ENCODE results near the gene MMD2.

Gene MMD2

DNA sequence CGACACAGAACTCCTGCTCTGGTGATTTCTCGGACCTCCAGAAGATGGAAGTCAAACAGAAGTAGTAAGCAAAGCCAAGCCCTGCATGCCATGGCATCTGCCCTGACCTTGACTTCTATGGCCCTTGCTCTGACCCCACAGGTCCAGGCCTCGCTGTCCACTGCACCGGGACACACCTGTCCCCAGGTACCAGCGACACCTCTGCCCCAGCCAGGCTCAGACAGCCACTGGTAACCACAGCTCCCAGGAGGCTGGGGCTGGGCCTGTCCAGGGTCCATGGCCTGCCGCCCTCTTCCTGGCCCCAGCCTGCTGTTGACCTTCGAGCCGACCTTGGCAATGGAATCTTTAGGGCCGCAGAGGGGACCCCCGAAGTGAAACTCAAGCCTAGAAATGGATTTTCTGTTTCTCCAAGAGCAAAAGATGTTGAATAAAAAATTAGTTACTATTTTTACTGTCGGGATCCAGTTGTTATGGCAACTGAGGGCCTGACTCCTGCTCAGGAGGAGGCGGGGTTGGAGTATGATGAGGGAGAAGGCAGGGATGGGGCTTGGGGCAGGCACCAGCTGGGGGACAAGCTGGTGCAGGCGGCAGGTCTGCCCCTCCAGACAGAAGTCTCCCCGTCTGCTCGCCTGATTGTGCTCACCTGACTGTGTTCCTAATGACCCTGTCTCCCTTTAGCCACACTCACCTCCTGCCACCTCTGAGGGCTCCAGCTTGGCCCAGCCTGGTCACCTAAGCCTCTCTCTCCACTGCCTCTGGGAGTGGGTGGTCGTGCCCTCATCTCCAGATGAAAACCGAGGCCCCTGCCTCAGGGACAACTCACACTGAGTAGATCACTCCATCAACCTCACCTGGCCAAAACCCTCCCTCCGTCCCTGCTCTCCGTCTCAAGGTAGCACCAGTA lies 4.1 kb upstream of the MMD2 start:
- Histone ChIP-seq H3K4me3 (IDR thresholded peaks at IDR 0.05; ENCODE audit: insufficient read depth, low read depth, low read length) (no peak overlapping the region), H3K36me3 (ENCODE audit: insufficient read depth) (no peaks in the 10 kb centered on the region), H2AFZ (ENCODE audit: low read depth) (no peak overlapping the region), H3K27me3 (ENCODE audit: insufficient read depth, low read depth) (no peaks in the 10 kb centered on the region), H3K27ac (no peak overlapping the region), H3K79me2 (ENCODE audit: insufficient read depth, low read depth) (no peaks in the 10 kb centered on the region), H3K4me1 (ENCODE audit: low read depth, poor library complexity, severe bottlenecking) (no peaks in the 10 kb centered on the region), H4K20me1 (ENCODE audit: insufficient read depth) (no peaks in the 10 kb centered on the region), H3K4me2 (no peak overlapping the region), H3K9ac (no peak overlapping the region)
- TF ChIP-seq, protein P1, sequence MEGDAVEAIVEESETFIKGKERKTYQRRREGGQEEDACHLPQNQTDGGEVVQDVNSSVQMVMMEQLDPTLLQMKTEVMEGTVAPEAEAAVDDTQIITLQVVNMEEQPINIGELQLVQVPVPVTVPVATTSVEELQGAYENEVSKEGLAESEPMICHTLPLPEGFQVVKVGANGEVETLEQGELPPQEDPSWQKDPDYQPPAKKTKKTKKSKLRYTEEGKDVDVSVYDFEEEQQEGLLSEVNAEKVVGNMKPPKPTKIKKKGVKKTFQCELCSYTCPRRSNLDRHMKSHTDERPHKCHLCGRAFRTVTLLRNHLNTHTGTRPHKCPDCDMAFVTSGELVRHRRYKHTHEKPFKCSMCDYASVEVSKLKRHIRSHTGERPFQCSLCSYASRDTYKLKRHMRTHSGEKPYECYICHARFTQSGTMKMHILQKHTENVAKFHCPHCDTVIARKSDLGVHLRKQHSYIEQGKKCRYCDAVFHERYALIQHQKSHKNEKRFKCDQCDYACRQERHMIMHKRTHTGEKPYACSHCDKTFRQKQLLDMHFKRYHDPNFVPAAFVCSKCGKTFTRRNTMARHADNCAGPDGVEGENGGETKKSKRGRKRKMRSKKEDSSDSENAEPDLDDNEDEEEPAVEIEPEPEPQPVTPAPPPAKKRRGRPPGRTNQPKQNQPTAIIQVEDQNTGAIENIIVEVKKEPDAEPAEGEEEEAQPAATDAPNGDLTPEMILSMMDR (conservative IDR thresholded peaks at IDR 0.05; ENCODE audit: low read depth, low read length), result no peak

DNA sequence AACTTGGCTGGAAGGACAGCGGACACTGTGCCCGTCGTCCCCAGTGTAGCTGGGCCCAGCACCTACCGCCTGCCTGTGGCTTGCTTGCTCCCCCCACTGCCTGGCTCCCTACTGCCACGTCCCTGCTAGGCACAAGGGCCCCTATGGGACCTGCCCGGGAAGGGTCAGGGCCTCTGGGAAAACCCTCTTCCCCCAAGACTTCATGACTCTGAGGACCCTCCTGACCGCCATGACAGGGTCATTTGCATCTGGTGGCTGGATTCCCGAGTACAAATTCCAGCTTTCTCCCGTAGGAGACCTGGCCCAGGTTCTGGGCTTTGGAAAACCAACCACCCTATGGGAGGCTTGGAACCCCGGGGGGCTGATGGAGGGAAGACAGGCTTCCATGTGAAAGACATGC lies 1.4 kb upstream of the MMD2 start:
- TF ChIP-seq, protein P1 (conservative IDR thresholded peaks at IDR 0.05; ENCODE audit: low read depth, low read length), result no peak
- H3K4me2 ChIP-seq, result no peak overlapping the region
- H4K20me1 ChIP-seq (ENCODE audit: insufficient read depth), result no peaks in the 10 kb centered on the region
- no peaks in the 10 kb centered on the region for H3K79me2 ChIP-seq (ENCODE audit: insufficient read depth, low read depth)
- no peak overlapping the region for H3K9ac ChIP-seq
- H3K27ac ChIP-seq, result no peak overlapping the region
- no peaks in the 10 kb centered on the region for H3K36me3 ChIP-seq (ENCODE audit: insufficient read depth)
- H3K4me1 ChIP-seq (ENCODE audit: low read depth, poor library complexity, severe bottlenecking), result no peaks in the 10 kb centered on the region
- no peaks in the 10 kb centered on the region for H3K27me3 ChIP-seq (ENCODE audit: insufficient read depth, low read depth)
- H2AFZ ChIP-seq (ENCODE audit: low read depth), result no peak overlapping the region
- H3K4me3 ChIP-seq (IDR thresholded peaks at IDR 0.05; ENCODE audit: insufficient read depth, low read depth, low read length), result no peak overlapping the region

DNA sequence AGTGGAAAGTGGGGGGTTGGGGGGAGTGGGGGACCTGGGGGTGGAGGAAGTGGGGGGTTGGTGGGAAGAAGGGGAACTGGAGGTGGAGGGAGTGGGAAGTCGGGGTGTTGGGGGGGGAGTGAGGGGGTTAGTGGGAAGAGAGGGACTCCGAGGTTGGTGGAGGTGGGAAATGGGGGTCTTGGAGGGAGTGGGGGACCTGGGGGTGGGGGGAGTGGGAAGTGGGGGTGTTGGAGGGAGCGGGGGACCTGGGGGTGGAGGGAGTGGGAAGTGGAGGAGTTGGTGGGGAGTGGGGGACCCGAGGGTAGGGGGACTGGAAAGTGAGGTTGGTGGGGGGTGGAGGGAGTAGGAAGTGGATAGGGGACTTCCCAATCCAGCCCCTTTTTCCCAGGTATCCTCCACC lies 906 bp upstream of the MMD2 start:
- H3K4me1 ChIP-seq (ENCODE audit: low read depth, poor library complexity, severe bottlenecking), result no peaks in the 10 kb centered on the region
- no peak overlapping the region for H3K9ac ChIP-seq
- H2AFZ ChIP-seq (ENCODE audit: low read depth), result no peak overlapping the region
- no peak overlapping the region for H3K4me2 ChIP-seq
- no peaks in the 10 kb centered on the region for H4K20me1 ChIP-seq (ENCODE audit: insufficient read depth)
- TF ChIP-seq, protein P1 (conservative IDR thresholded peaks at IDR 0.05; ENCODE audit: low read depth, low read length), result no peak
- no peaks in the 10 kb centered on the region for H3K27me3 ChIP-seq (ENCODE audit: insufficient read depth, low read depth)
- H3K27ac ChIP-seq, result no peak overlapping the region
- no peak overlapping the region for H3K4me3 ChIP-seq (IDR thresholded peaks at IDR 0.05; ENCODE audit: insufficient read depth, low read depth, low read length)
- no peaks in the 10 kb centered on the region for H3K36me3 ChIP-seq (ENCODE audit: insufficient read depth)
- H3K79me2 ChIP-seq (ENCODE audit: insufficient read depth, low read depth), result no peaks in the 10 kb centered on the region

DNA sequence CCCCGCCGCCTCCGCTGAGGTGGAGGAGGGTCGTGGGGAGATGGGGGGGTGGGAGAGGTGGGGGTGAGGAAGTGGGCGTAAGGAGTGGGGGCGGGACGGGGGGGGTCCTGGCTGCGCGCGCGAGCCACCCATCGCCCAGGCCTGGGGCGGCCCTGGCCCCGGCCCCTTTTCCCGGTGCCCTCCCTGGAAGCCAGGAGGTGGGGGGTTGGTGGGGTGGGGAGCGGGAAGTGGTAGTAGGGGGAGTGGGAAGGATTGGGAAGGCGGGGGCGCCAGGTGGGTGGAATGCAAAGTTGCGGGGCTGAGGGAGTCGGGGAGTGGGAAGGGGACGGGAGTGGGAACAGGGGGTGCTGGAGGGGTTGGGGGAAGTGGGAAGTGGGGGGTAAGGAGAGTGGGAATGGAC lies 319 bp upstream of the MMD2 start:
- Histone ChIP-seq H3K4me2 (no peak overlapping the region), H3K79me2 (ENCODE audit: insufficient read depth, low read depth) (no peaks in the 10 kb centered on the region)

More for the DNA sequence above, 319 bp upstream of the MMD2 start:
- H3K4me3 ChIP-seq (IDR thresholded peaks at IDR 0.05; ENCODE audit: insufficient read depth, low read depth, low read length), result no peak overlapping the region
- no peaks in the 10 kb centered on the region for H3K27me3 ChIP-seq (ENCODE audit: insufficient read depth, low read depth)
- no peaks in the 10 kb centered on the region for H4K20me1 ChIP-seq (ENCODE audit: insufficient read depth)
- H3K9ac ChIP-seq, result no peak overlapping the region
- no peak overlapping the region for H2AFZ ChIP-seq (ENCODE audit: low read depth)
- H3K27ac ChIP-seq, result no peak overlapping the region
- TF ChIP-seq, protein P1 (conservative IDR thresholded peaks at IDR 0.05; ENCODE audit: low read depth, low read length), result no peak
- no peaks in the 10 kb centered on the region for H3K36me3 ChIP-seq (ENCODE audit: insufficient read depth)
- no peaks in the 10 kb centered on the region for H3K4me1 ChIP-seq (ENCODE audit: low read depth, poor library complexity, severe bottlenecking)

Measured in KMS-11 (cell line).